K562 (cell line): ENCODE data around the gene SLBP. TPM values are rescaled to one million over a fixed set of nuclear protein-coding genes. Genes with fewer than 3 reads are reported as not detected.

Experiments
- FOXK1 ChIP-seq: sonication (generic); formaldehyde crosslinking; IDR thresholded peaks from 2 replicates; pipeline ENCODE4 v1.8.0; 2022; ENCODE audit warnings: missing genetic modification reagents, mild to moderate bottlenecking, borderline replicate concordance
- GATAD2A ChIP-seq: fragments of 450-650 bp; IDR thresholded peaks from 2 replicates; pipeline ENCODE4 v1.6.1; 2017
- HDAC1 ChIP-seq, 2 experiments: fragments of 450-650 bp; IDR thresholded peaks; 2 replicates each; pipeline ENCODE4 v1.6.1; 2016 to 2017; ENCODE audit warnings: inconsistent platforms in 1 of 2, mild to moderate bottlenecking in 1 of 2, moderate library complexity in 1 of 2
- HNRNPL ChIP-seq: fragments of 200-400 bp; formaldehyde crosslinking; IDR thresholded peaks from 2 replicates; pipeline ENCODE4 v1.6.1; 2017; ENCODE audit warnings: low read depth, mild to moderate bottlenecking, low read length
- MEF2D ChIP-seq: conservative IDR thresholded peaks from 2 replicates; pipeline ENCODE4 v1.6.1; 2016; ENCODE audit warnings: low read depth, missing genetic modification characterization, missing compliant biosample characterization
- OTX1 ChIP-seq: fragments of 450-650 bp; formaldehyde crosslinking; IDR thresholded peaks from 2 replicates; pipeline ENCODE4 v1.4.0; 2022; ENCODE audit warnings: mild to moderate bottlenecking
- PHTF2 ChIP-seq: fragments of 250-450 bp; sonication (Bioruptor Pico); IDR thresholded peaks from 2 replicates; pipeline ENCODE4 v1.5.0; 2021; ENCODE audit warnings: mild to moderate bottlenecking
- RBM25 ChIP-seq: fragments of 200-400 bp; formaldehyde crosslinking; IDR thresholded peaks from 2 replicates; pipeline ENCODE4 v1.6.1; 2018; ENCODE audit warnings: low read length, low read depth, moderate library complexity; ENCODE audit not compliant: severe bottlenecking
- SMARCA5 ChIP-seq: fragments of 450-650 bp; IDR thresholded peaks from 2 replicates; pipeline ENCODE4 v1.6.1; 2016
- SMC3 ChIP-seq: conservative IDR thresholded peaks from 2 replicates; pipeline ENCODE4 v1.6.1; 2011; ENCODE audit warnings: low read depth, low read length, improper control_type of control experiment; ENCODE audit not compliant: insufficient read depth
- TRIM24 ChIP-seq, 2 experiments: fragments of 450-650 bp; IDR thresholded peaks; 2 replicates each; pipeline ENCODE4 v1.6.1; 2016
- ZKSCAN8 ChIP-seq: fragments of 200-800 bp; sonication (Bioruptor generic); IDR thresholded peaks from 2 replicates; pipeline ENCODE4 v1.6.1; 2016; ENCODE audit warnings: missing genetic modification characterization, missing compliant biosample characterization
- ZNF263 ChIP-seq: sonication (generic); formaldehyde crosslinking; IDR thresholded peaks from 2 replicates; pipeline ENCODE4 v1.8.0; 2022; ENCODE audit warnings: mild to moderate bottlenecking, missing genetic modification reagents, borderline replicate concordance
- ZNF311 ChIP-seq: fragments of 250-450 bp; sonication (Bioruptor Pico); IDR thresholded peaks from 2 replicates; pipeline ENCODE4 v1.4.0; 2020; ENCODE audit warnings: mild to moderate bottlenecking, moderate library complexity
- ZNF507 ChIP-seq: conservative IDR thresholded peaks from 2 replicates; pipeline ENCODE4 v1.6.1; 2017; ENCODE audit warnings: missing genetic modification characterization, missing compliant biosample characterization
- ZNF778 ChIP-seq: fragments of 450-650 bp; formaldehyde crosslinking; IDR thresholded peaks from 2 replicates; pipeline ENCODE4 v1.4.0; 2020; ENCODE audit warnings: mild to moderate bottlenecking, moderate library complexity
- polyA plus RNA-seq, 8 experiments: library from polyadenylated mRNA; depleted of rRNA in 4 of 8; stranded (reverse) in 5 of 8; unstranded in 3 of 8; fragments of >200 nt; fragmentation: Nextera tagmentation in 2 of 8; fragmentation: Illumina TruSeq in 1 of 8; extraction: Ambion mirVana in 2 of 8; extraction: Trizol in 1 of 8; gene quantifications; 2 replicates each; pipeline versions ENCODE4 v1.2.1 to v1.2.3, GENCODE V29; 2011 to 2014; ENCODE audit warnings: inconsistent platforms in 1 of 8, missing spikeins in 1 of 8
- total RNA-seq, 7 experiments: library from RNA; depleted of rRNA in 6 of 7; stranded (reverse); fragments of >200 nt in 6 of 7; fragmentation: Illumina TruSeq in 2 of 7; extraction: Trizol in 2 of 7; gene quantifications; 2 replicates each; pipeline versions ENCODE4 v1.2.1 to v1.2.3, GENCODE V29; 2011 to 2021; ENCODE audit warnings: low replicate concordance in 1 of 7
- TF ChIP-seq, protein P1 (sequence below): fragments of 450-650 bp; IDR thresholded peaks from 2 replicates; pipeline ENCODE4 v1.6.1; 2018; ENCODE audit not compliant: partially characterized antibody
- TF ChIP-seq, protein P2 (sequence below): conservative IDR thresholded peaks from 2 replicates; pipeline ENCODE4 v1.6.1; 2011; ENCODE audit warnings: low read depth, mild to moderate bottlenecking, low read length; ENCODE audit not compliant: control insufficient read depth
- TF ChIP-seq, protein P3 (sequence below): fragments of 250-450 bp; sonication (Bioruptor Pico); IDR thresholded peaks from 2 replicates; pipeline ENCODE4 v1.8.0; 2021; ENCODE audit warnings: borderline replicate concordance, mild to moderate bottlenecking, moderate library complexity; ENCODE audit not compliant: poor library complexity, severe bottlenecking

SLBP gene
- total and polyA plus RNA-seq, 9 of the 15 experiments (the other 6 are each of a cell fraction or from before 2014, with no cell fraction given), result 49.4 to 221 (median 162) TPM

DNA sequence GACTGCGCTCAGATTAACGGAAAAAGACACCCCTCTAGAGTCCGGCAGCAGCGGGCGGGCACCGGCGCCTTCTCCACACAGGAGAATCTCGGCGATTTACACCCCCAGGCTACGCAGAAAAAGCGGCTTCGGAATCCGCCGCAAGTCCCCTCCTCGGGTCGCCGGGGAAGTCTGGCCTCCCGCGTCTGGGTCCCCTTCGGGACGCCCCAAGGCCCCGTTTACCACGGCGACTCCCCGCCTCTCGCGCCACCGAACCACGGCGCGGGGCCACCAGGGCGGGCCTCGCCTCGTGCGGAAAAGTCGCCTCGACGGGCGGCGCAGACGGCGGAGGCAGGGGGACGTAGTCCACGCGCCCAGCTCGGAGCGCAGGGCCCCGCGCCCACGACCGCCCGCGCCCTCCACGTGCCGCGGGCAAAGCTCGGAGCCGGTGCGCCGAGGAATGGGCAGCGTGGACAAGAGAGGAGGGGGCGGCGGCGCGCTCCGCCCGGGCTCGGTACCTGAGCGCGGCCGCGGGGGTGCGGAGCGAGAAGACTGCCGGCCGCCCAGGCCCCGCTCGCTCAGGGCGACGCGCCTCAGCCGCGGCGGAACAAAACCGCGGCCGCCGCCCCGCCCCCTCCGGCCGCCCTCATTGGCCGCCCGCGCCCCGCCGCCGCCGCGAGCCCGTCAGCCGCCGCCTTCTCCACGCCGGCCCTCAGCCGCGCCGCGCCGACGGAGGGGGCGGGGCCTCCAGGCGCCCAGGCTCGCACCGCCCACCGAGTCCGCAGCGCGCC, 28.2 kb downstream of the SLBP start, which contains the start of gene FAM53A (continued):
- TF ChIP-seq, protein P1, sequence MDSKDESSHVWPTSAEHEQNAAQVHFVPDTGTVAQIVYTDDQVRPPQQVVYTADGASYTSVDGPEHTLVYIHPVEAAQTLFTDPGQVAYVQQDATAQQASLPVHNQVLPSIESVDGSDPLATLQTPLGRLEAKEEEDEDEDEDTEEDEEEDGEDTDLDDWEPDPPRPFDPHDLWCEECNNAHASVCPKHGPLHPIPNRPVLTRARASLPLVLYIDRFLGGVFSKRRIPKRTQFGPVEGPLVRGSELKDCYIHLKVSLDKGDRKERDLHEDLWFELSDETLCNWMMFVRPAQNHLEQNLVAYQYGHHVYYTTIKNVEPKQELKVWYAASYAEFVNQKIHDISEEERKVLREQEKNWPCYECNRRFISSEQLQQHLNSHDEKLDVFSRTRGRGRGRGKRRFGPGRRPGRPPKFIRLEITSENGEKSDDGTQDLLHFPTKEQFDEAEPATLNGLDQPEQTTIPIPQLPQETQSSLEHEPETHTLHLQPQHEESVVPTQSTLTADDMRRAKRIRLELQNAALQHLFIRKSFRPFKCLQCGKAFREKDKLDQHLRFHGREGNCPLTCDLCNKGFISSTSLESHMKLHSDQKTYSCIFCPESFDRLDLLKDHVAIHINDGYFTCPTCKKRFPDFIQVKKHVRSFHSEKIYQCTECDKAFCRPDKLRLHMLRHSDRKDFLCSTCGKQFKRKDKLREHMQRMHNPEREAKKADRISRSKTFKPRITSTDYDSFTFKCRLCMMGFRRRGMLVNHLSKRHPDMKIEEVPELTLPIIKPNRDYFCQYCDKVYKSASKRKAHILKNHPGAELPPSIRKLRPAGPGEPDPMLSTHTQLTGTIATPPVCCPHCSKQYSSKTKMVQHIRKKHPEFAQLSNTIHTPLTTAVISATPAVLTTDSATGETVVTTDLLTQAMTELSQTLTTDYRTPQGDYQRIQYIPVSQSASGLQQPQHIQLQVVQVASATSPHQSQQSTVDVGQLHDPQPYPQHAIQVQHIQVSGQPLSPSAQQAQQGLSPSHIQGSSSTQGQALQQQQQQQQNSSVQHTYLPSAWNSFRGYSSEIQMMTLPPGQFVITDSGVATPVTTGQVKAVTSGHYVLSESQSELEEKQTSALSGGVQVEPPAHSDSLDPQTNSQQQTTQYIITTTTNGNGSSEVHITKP, result no peak
- TF ChIP-seq SMARCA5 (no peak), FOXK1 (CRISPR knock-in tag) (peak; percentile 85; the same call in 1 of the 2 replicates), ZNF263 (CRISPR knock-in tag) (peak; percentile 64; the same call in 1 of the 2 replicates), OTX1 (no peak), ZNF311 (CRISPR knock-in tag) (0 out of 2 replicates have a peak, but pooled peaks have one; percentile 35), PHTF2 (CRISPR knock-in tag) (no peak), HNRNPL (0 out of 2 replicates have a peak, but pooled peaks have one; percentile 47), GATAD2A (no peak), ZNF507 (tag) (no peak), TRIM24 (IDR thresholded peaks at IDR 0.05) (peak in 1 of 2 experiments; percentile 54; a peak in 1 of 4 replicates), RBM25 (peak; percentile 4), SMC3 (no peak), MEF2D (tag) (no peak), HDAC1 (IDR thresholded peaks at IDR 0.05) (peak in 1 of 2 experiments; percentile 32; a peak in 1 of 4 replicates), ZKSCAN8 (CRISPR knock-in tag) (no peak), ZNF778 (CRISPR knock-in tag) (no peak)
- TF ChIP-seq, protein P2, sequence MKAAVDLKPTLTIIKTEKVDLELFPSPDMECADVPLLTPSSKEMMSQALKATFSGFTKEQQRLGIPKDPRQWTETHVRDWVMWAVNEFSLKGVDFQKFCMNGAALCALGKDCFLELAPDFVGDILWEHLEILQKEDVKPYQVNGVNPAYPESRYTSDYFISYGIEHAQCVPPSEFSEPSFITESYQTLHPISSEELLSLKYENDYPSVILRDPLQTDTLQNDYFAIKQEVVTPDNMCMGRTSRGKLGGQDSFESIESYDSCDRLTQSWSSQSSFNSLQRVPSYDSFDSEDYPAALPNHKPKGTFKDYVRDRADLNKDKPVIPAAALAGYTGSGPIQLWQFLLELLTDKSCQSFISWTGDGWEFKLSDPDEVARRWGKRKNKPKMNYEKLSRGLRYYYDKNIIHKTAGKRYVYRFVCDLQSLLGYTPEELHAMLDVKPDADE, result 0 out of 2 replicates have a peak, but pooled peaks have one; percentile 18
- TF ChIP-seq, protein P3, sequence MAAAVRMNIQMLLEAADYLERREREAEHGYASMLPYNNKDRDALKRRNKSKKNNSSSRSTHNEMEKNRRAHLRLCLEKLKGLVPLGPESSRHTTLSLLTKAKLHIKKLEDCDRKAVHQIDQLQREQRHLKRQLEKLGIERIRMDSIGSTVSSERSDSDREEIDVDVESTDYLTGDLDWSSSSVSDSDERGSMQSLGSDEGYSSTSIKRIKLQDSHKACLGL (CRISPR knock-in tag), result no peak
